Measurements from ENCODE around the gene RPP25L. TPM values are rescaled to one million over a fixed set of nuclear protein-coding genes. Genes with fewer than 3 reads are reported as not detected.

The RPP25L gene
- total RNA-seq, 1 donor, result 19.2 TPM

DNA sequence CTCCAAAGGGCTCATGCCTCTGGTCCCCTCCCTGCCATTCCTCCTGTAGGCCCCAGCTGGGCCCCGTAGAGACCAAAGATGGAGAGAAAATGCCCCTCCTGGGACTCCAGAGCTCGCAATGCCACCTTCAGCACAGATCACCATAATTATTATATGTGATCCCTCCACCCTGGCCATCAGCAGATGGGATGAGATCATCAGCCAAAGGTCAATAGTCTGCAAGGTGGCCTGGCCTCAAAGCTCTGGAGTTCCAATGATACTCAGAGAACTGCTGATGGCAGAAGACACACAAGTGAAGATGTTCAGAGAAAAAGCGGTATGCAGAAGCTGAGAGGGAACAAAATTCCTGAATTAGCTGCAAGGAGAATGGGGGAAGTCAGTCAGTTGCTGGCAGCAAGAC is 5.0 kb downstream of the RPP25L start:
- H3K4me2 ChIP-seq (ENCODE audit: insufficient read depth, low read length), result no peak overlapping the region
- peak; percentile 59 for DNase-seq (ENCODE audit: insufficient read length, low spot score, missing footprints)
- no peaks in the 10 kb centered on the region for H3K9me3 ChIP-seq (ENCODE audit: low read depth, low read length)
- no peak overlapping the region for H3K27ac ChIP-seq (ENCODE audit: low read depth, low read length)
- H2AFZ ChIP-seq (ENCODE audit: low read length), result no peak overlapping the region
- no peak overlapping the region for H3K4me3 ChIP-seq (ENCODE audit: insufficient read depth, low read length)
- peaks cover 11% of the 10 kb centered on the region for H3K79me2 ChIP-seq (ENCODE audit: insufficient read depth, low read length)
- H4K20me1 ChIP-seq (ENCODE audit: insufficient read depth, low read length), result no peaks in the 10 kb centered on the region
- no peaks in the 10 kb centered on the region for H3K36me3 ChIP-seq (ENCODE audit: insufficient read depth, low read length)
- no peaks in the 10 kb centered on the region for H3K27me3 ChIP-seq (ENCODE audit: insufficient read depth, low read length)
- TF ChIP-seq, protein P1, sequence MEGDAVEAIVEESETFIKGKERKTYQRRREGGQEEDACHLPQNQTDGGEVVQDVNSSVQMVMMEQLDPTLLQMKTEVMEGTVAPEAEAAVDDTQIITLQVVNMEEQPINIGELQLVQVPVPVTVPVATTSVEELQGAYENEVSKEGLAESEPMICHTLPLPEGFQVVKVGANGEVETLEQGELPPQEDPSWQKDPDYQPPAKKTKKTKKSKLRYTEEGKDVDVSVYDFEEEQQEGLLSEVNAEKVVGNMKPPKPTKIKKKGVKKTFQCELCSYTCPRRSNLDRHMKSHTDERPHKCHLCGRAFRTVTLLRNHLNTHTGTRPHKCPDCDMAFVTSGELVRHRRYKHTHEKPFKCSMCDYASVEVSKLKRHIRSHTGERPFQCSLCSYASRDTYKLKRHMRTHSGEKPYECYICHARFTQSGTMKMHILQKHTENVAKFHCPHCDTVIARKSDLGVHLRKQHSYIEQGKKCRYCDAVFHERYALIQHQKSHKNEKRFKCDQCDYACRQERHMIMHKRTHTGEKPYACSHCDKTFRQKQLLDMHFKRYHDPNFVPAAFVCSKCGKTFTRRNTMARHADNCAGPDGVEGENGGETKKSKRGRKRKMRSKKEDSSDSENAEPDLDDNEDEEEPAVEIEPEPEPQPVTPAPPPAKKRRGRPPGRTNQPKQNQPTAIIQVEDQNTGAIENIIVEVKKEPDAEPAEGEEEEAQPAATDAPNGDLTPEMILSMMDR (IDR thresholded peaks at IDR 0.05; ENCODE audit: extremely low read depth, low read depth, low read length), result no peak
- H3K4me1 ChIP-seq (ENCODE audit: insufficient read depth, low read length), result peaks cover 8% of the 10 kb centered on the region

DNA sequence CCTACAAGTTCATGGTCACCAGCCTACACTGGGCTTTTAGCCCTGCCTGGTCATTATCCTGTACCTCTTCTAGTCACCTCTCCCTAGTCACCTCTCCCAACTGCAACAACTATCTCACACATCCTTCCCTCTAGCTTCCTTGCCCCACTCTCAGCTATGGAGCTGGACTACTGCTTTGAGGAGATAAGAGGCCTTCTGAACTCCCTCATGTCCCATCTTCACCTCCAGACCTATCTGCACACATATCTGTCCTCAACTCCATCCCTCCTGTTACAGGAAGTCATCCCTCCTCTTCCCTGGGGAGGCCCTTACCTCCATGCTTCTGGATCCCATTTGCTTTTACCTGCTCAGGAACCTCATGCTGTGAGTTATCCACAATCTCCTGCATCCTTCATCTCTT is 5.7 kb downstream of the RPP25L start:
- H3K4me2 ChIP-seq (ENCODE audit: insufficient read depth, low read length), result no peak overlapping the region
- no peak overlapping the region for H2AFZ ChIP-seq (ENCODE audit: low read length)
- H3K4me1 ChIP-seq (ENCODE audit: insufficient read depth, low read length), result peaks cover 3% of the 10 kb centered on the region
- H3K4me3 ChIP-seq (ENCODE audit: insufficient read depth, low read length), result no peak overlapping the region
- H3K27me3 ChIP-seq (ENCODE audit: insufficient read depth, low read length), result peaks cover under 1% of the 10 kb centered on the region
- peaks cover 5% of the 10 kb centered on the region for H3K79me2 ChIP-seq (ENCODE audit: insufficient read depth, low read length)
- no peaks in the 10 kb centered on the region for H3K36me3 ChIP-seq (ENCODE audit: insufficient read depth, low read length)
- TF ChIP-seq, protein P1 (IDR thresholded peaks at IDR 0.05; ENCODE audit: extremely low read depth, low read depth, low read length), result no peak
- no peaks in the 10 kb centered on the region for H3K9me3 ChIP-seq (ENCODE audit: low read depth, low read length)
- no peak overlapping the region for H3K27ac ChIP-seq (ENCODE audit: low read depth, low read length)
- DNase-seq (ENCODE audit: insufficient read length, low spot score, missing footprints), result no peak
- H4K20me1 ChIP-seq (ENCODE audit: insufficient read depth, low read length), result no peaks in the 10 kb centered on the region

DNA sequence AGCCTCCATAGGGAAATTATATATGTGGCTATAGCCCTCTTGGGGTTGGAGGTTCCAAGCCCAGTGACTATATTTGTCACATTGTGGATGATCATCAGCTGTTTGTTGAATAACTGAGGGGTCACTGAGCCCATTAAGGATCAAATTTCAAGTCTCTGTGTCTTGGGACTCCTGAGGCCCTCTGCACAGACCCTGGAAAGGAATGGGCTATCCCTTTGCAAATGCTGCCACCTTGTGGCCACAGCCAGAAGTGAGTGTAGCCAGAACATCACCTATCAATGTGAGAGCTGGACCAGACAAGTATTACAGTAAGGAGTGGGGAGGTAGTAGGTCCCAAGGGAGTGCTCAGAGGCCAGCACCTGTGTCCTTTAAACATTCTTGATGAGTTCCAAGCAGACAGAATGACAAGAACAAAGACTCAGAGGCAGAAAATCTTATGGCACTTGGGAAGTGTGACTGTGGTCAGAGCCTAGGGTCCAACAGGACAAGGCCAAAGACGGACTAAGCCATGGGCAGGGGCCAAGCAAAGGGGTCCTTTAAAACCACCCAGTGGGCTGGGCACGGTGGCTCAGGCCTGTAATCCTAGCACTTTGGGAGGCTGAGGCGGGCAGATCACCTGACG is 8.2 kb downstream of the RPP25L start:
- no peak overlapping the region for H2AFZ ChIP-seq (ENCODE audit: low read length)

DNA sequence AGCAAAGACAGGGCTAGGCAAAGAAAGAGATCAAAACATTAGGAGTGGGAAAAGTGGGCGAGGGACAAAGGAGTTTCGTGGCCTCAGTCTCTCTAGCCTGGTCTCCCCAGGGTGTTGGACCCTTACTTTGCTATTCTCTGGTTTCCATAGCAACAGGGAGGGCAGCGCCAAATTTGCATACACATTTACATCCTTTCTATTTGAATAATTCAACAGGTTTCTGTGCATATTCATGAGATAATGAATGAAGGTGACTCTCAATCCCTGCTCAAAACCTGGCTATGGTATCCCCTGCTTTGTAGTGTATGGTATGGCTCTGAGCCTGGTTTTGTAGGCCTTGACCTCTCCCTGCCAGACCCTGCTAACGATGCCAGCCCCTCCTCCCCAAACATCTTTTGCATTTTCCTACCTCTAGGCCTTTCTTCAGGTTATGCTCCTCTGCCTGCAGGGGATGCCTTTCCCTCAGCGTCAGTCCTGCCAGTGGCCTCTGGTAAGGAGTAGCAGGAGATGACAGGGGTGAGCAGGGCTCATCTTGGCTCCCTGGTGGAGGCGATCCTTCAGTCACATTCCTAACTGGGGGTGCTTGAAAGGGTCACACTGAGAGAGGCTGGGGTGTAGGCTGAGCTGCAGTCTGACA is 9.8 kb downstream of the RPP25L start:
- no peaks in the 10 kb centered on the region for H3K4me1 ChIP-seq (ENCODE audit: insufficient read depth, low read length)
- H3K9me3 ChIP-seq (ENCODE audit: low read depth, low read length), result no peaks in the 10 kb centered on the region
- TF ChIP-seq, protein P1 (IDR thresholded peaks at IDR 0.05; ENCODE audit: extremely low read depth, low read depth, low read length), result no peak
- H2AFZ ChIP-seq (ENCODE audit: low read length), result no peak overlapping the region
- H3K4me2 ChIP-seq (ENCODE audit: insufficient read depth, low read length), result no peak overlapping the region
- peaks cover 9% of the 10 kb centered on the region for H3K27me3 ChIP-seq (ENCODE audit: insufficient read depth, low read length)
- DNase-seq (ENCODE audit: insufficient read length, low spot score, missing footprints), result peak; percentile 23
- no peak overlapping the region for H3K4me3 ChIP-seq (ENCODE audit: insufficient read depth, low read length)
- no peaks in the 10 kb centered on the region for H3K36me3 ChIP-seq (ENCODE audit: insufficient read depth, low read length)
- no peaks in the 10 kb centered on the region for H3K79me2 ChIP-seq (ENCODE audit: insufficient read depth, low read length)
- no peak overlapping the region for H3K27ac ChIP-seq (ENCODE audit: low read depth, low read length)
- no peaks in the 10 kb centered on the region for H4K20me1 ChIP-seq (ENCODE audit: insufficient read depth, low read length)

More for the DNA sequence above, 8.2 kb downstream of the RPP25L start:
- peak; percentile 94 for DNase-seq (ENCODE audit: insufficient read length, low spot score, missing footprints)
- no peaks in the 10 kb centered on the region for H3K79me2 ChIP-seq (ENCODE audit: insufficient read depth, low read length)
- H3K9me3 ChIP-seq (ENCODE audit: low read depth, low read length), result no peaks in the 10 kb centered on the region
- no peaks in the 10 kb centered on the region for H3K4me1 ChIP-seq (ENCODE audit: insufficient read depth, low read length)
- TF ChIP-seq, protein P1 (IDR thresholded peaks at IDR 0.05; ENCODE audit: extremely low read depth, low read depth, low read length), result peak; percentile 91
- peaks cover 6% of the 10 kb centered on the region for H3K27me3 ChIP-seq (ENCODE audit: insufficient read depth, low read length)
- no peak overlapping the region for H3K4me3 ChIP-seq (ENCODE audit: insufficient read depth, low read length)
- H4K20me1 ChIP-seq (ENCODE audit: insufficient read depth, low read length), result no peaks in the 10 kb centered on the region
- H3K27ac ChIP-seq (ENCODE audit: low read depth, low read length), result no peak overlapping the region
- no peak overlapping the region for H3K4me2 ChIP-seq (ENCODE audit: insufficient read depth, low read length)
- no peaks in the 10 kb centered on the region for H3K36me3 ChIP-seq (ENCODE audit: insufficient read depth, low read length)
